Mucosa of rectum (tissue), 2 donors: ENCODE results near the gene OR5K3.

Source experiments
- H3K27ac ChIP-seq, 2 donors: one replicate each; pipeline ENCODE4 v1.7.0; 2013; ENCODE audit warnings: inconsistent platforms in 2 of 2, low read depth in 2 of 2, low read length in 2 of 2
- H3K27me3 ChIP-seq, 2 donors: one replicate each; pipeline ENCODE4 v1.7.0; 2013; ENCODE audit warnings: low read length in 2 of 2; ENCODE audit not compliant: control insufficient read depth in 2 of 2, insufficient read depth in 2 of 2
- H3K36me3 ChIP-seq, 2 donors: one replicate each; pipeline ENCODE4 v1.7.0; 2013; ENCODE audit warnings: low read length in 2 of 2; ENCODE audit not compliant: control insufficient read depth in 2 of 2, insufficient read depth in 2 of 2
- H3K4me1 ChIP-seq, 2 donors: one replicate each; pipeline ENCODE4 v1.7.0; 2013; ENCODE audit warnings: low read length in 2 of 2, mild to moderate bottlenecking in 1 of 2; ENCODE audit not compliant: control insufficient read depth in 2 of 2, insufficient read depth in 2 of 2
- H3K4me3 ChIP-seq, 2 donors: one replicate each; pipeline ENCODE4 v1.7.0; 2013; ENCODE audit warnings: low read length in 2 of 2
- H3K9ac ChIP-seq, 2 donors: one replicate each; pipeline ENCODE4 v1.7.0; 2013; ENCODE audit warnings: low read length in 2 of 2, low read depth in 1 of 2, mild to moderate bottlenecking in 1 of 2
- H3K9me3 ChIP-seq, 2 donors: one replicate each; pipeline ENCODE4 v1.7.0; 2013; ENCODE audit warnings: low read length in 2 of 2; ENCODE audit not compliant: control insufficient read depth in 2 of 2
- donor health status: healthy.
- donor health status: Normal muscosa, but diverticular disease.

Gene OR5K3, protein sequence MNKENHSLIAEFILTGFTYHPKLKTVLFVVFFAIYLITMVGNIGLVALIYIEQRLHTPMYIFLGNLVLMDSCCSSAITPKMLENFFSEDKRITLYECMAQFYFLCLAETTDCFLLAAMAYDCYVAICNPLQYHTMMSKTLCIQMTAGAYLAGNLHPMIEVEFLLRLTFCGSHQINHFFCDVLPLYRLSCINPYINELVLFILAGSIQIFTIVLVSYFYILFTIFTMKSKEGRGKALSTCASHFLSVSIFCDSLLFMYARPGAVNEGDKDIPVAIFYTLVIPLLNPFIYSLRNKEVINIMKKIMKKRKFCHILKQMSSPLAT

DNA sequence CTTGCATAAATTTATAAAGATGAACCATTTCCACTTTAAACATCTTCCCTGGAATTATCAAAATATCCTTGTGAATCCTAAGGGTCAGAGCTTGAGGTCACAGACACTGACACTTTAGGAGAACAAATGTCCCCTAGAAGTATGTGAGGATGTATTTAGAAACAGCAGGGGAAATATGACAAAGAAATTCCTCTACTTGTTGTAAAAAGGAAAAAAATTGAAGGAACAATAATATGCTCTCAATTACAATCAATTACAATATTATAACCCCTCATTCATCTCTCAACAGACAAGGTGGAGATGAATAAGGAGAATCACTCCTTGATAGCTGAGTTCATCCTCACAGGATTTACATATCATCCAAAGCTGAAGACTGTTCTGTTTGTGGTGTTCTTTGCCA, at the start of gene OR5K3:
OR5K3 (plus strand) TSS at position 301 of the 400 bp plus-strand sequence; CDS start at position 301, 0 bp downstream.
- no peak within 1 kb of the TSS for H3K9ac ChIP-seq
- H3K4me3 ChIP-seq, result no peak within 1 kb of the TSS

DNA sequence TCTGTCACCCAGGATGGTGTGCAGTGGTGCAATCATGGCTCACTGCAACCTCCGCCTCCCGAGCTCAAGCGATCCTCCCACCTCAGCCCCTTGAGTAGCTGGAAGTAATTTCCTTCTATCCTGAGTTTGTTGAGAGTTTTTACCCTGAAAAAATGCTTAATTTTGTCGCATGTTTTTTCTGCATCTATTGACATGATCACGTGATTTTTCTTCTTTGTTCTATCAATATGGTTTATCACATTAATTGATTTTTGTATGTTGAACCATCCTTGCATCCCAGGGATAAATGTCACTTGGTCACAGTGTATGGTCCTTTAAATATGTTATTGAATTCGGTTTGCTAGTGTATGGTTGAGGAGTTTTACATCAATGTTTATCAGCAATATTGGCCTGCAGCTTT, 48.7 kb upstream of the OR5K3 start:
- Histone ChIP-seq H3K27ac (no peak overlapping the region), H3K4me1 (no peaks in the 10 kb centered on the region), H3K9ac (no peak overlapping the region), H3K27me3 (no peaks in the 10 kb centered on the region), H3K36me3 (no peaks in the 10 kb centered on the region), H3K4me3 (no peak overlapping the region), H3K9me3 (no peaks in the 10 kb centered on the region)

More for the DNA sequence above, at the start of gene OR5K3:
- Histone ChIP-seq H3K36me3 (no peaks in the 10 kb centered on the region), H3K9me3 (no peaks in the 10 kb centered on the region), H3K27me3 (no peaks in the 10 kb centered on the region), H3K27ac (no peak within 1 kb of the TSS), H3K4me1 (no peaks in the 10 kb centered on the region)

DNA sequence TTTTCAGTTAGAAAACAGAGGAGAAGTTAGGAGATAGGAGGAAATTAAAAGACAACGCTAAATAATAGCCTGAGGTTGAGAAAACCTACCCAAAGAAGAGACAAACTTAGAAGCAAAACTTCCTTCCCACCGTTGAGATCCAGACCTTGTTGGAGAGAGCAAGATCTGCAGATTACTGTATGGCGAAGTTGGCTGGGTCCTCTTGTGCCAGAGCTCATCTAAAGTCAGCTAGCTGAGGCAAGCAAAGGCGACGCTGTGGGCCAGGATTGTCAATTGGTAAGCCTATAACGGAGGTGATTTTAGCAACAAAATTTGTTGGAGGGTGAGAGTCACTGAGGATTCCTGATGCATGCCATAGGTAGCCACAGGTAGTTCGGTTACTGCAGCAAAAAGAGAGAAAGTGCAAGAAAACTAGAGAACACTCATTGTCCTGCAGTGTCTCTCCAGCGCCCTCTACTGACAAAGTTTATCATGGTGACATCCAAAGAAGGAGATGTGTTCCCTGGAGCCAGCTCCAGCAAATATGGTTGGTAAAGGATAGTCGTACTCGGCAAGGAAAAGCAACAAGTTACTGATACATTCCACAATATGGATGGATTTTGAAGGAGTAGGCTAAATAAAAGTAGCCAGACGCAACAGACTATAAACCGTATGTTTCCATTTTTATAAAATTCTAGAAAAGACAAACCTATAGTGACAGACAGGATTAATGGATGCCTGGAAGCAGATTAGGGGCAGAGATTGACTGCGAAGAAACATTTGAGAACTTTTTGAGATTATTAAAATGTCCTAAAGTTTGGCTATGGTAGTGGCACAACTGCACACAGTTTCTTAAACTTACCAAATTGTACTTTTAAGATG, 46.6 kb upstream of the OR5K3 start:
- H3K27me3 ChIP-seq, result no peaks in the 10 kb centered on the region
- no peaks in the 10 kb centered on the region for H3K36me3 ChIP-seq
- H3K27ac ChIP-seq, result no peak overlapping the region
- no peak overlapping the region for H3K9ac ChIP-seq
- no peak overlapping the region for H3K4me3 ChIP-seq
- H3K4me1 ChIP-seq, result no peaks in the 10 kb centered on the region
- H3K9me3 ChIP-seq, result no peaks in the 10 kb centered on the region

- no peak overlapping the region for H3K27ac ChIP-seq
- H3K9ac ChIP-seq, result no peak overlapping the region
- H3K4me1 ChIP-seq, result no peaks in the 10 kb centered on the region
- no peak overlapping the region for H3K4me3 ChIP-seq
- H3K27me3 ChIP-seq, result no peaks in the 10 kb centered on the region
- H3K36me3 ChIP-seq, result no peaks in the 10 kb centered on the region
- H3K9me3 ChIP-seq, result no peaks in the 10 kb centered on the region
These were observed 40.4 kb upstream of the OR5K3 start for GRCh38 chr3:98350082-98350481.

DNA sequence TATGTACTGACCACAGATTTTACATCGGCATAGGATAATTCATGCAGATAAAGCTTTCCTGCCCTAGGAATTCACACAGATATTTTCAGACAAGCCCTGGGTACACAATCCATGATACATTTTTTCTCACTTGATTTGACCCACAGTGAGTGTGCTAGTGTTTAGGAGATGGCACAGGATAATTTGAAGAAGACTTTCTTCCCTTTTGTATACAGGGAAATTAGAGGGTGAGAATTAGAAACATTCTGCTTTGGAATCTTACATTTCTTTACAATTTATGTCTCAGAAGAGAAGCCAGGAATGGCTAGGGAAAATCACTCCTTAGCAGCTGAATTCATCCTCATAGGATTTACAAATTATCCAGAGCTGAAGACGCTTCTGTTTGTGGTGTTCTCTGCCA, 36.9 kb upstream of the OR5K3 start, which contains the start of gene OR5K4:
OR5K4 (plus strand) TSS at position 301 of the 400 bp plus-strand sequence; CDS start at position 301, 0 bp downstream.
- H3K27ac ChIP-seq, result no peak within 1 kb of the TSS
- H3K4me1 ChIP-seq, result no peaks in the 10 kb centered on the region
- no peaks in the 10 kb centered on the region for H3K27me3 ChIP-seq
- H3K4me3 ChIP-seq, result no peak within 1 kb of the TSS
- no peaks in the 10 kb centered on the region for H3K9me3 ChIP-seq
- H3K36me3 ChIP-seq, result no peaks in the 10 kb centered on the region
- H3K9ac ChIP-seq, result no peak within 1 kb of the TSS

GRCh38 chr3:98359250-98359649, 31.2 kb upstream of the OR5K3 start:
- H3K27me3 ChIP-seq, result no peaks in the 10 kb centered on the region
- H3K9me3 ChIP-seq, result no peaks in the 10 kb centered on the region
- no peaks in the 10 kb centered on the region for H3K4me1 ChIP-seq
- no peak overlapping the region for H3K27ac ChIP-seq
- no peak overlapping the region for H3K9ac ChIP-seq
- H3K36me3 ChIP-seq, result no peaks in the 10 kb centered on the region
- H3K4me3 ChIP-seq, result no peak overlapping the region

- H3K27me3 ChIP-seq, result no peaks in the 10 kb centered on the region
- H3K27ac ChIP-seq, result no peak overlapping the region
- no peaks in the 10 kb centered on the region for H3K9me3 ChIP-seq
- H3K4me1 ChIP-seq, result no peaks in the 10 kb centered on the region
- H3K4me3 ChIP-seq, result no peak overlapping the region
- no peak overlapping the region for H3K9ac ChIP-seq
- no peaks in the 10 kb centered on the region for H3K36me3 ChIP-seq
These were observed 30.3 kb upstream of the OR5K3 start for GRCh38 chr3:98359993-98360675.

GRCh38 chr3:98360681-98361080, 29.8 kb upstream of the OR5K3 start:
- no peaks in the 10 kb centered on the region for H3K4me1 ChIP-seq
- H3K27ac ChIP-seq, result no peak overlapping the region

DNA sequence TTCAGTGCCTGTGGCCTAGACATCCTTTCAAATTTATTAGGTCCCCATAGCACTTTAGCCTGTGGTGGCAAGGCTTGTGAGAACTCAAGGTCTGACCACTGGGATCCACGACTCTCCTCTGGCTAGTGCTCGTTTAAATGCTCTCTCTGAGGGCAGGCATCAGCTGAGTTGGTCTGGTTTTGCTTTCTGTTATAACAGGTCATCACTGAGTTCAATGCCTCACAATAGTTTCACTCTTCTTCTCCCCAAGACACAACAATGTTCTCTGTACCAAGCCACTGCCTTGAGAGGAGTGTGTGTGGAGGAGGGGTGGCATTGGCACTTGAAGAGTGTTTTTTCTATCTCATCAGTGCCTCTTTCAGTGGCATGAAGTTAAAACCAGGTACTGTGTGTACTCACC, 29.2 kb upstream of the OR5K3 start:
- Histone ChIP-seq H3K36me3 (no peaks in the 10 kb centered on the region), H3K27me3 (no peaks in the 10 kb centered on the region), H3K4me3 (no peak overlapping the region), H3K4me1 (no peaks in the 10 kb centered on the region), H3K9ac (no peak overlapping the region), H3K27ac (no peak overlapping the region), H3K9me3 (no peaks in the 10 kb centered on the region)

More at GRCh38 chr3:98360681-98361080, 29.8 kb upstream of the OR5K3 start:
- H3K9ac ChIP-seq, result no peak overlapping the region
- H3K27me3 ChIP-seq, result no peaks in the 10 kb centered on the region
- no peaks in the 10 kb centered on the region for H3K36me3 ChIP-seq
- no peak overlapping the region for H3K4me3 ChIP-seq
- no peaks in the 10 kb centered on the region for H3K9me3 ChIP-seq
